Activated T-helper 17 cell treated with anti-CD3 and anti-CD28 coated beads, Interleukin-2, amount 50 U/mL, for 72 hours (primary cell): ENCODE data around the gene PATZ1. TPM values are rescaled to one million over a fixed set of nuclear protein-coding genes. Genes with fewer than 3 reads are reported as not detected.

Source experiments
- ATAC-seq: fragments of 150-1000 bp; cut with Tn5 transposase; replicated peaks from 2 replicates; pipeline ENCODE4 v1.10.0; 2021; ENCODE audit warnings: mild to moderate bottlenecking, moderate library complexity
- H3K27ac Mint-ChIP-seq: one replicate; pipeline ENCODE4 v1.8.0; 2022; ENCODE audit warnings: mixed read lengths
- H3K27me3 Mint-ChIP-seq: one replicate; pipeline ENCODE4 v1.8.0; 2022; ENCODE audit warnings: mixed read lengths
- H3K36me3 Mint-ChIP-seq: one replicate; pipeline ENCODE4 v1.8.0; 2022; ENCODE audit warnings: low read depth, mild to moderate bottlenecking, mixed read lengths
- H3K4me1 Mint-ChIP-seq: one replicate; pipeline ENCODE4 v1.8.0; 2022; ENCODE audit warnings: mixed read lengths
- H3K4me3 Mint-ChIP-seq: one replicate; pipeline ENCODE4 v1.8.0; 2022; ENCODE audit warnings: mild to moderate bottlenecking, mixed read lengths
- H3K9me3 Mint-ChIP-seq: one replicate; pipeline ENCODE4 v1.8.0; 2022; ENCODE audit warnings: mixed read lengths
- total RNA-seq, 2 donors: library from RNA; stranded (reverse); gene quantifications; one replicate each; pipeline ENCODE4 v1.2.3, GENCODE V29; 2022

PATZ1 gene
- total RNA-seq, 2 donors from 2014 or later, result 16.9 to 28.3 TPM

DNA sequence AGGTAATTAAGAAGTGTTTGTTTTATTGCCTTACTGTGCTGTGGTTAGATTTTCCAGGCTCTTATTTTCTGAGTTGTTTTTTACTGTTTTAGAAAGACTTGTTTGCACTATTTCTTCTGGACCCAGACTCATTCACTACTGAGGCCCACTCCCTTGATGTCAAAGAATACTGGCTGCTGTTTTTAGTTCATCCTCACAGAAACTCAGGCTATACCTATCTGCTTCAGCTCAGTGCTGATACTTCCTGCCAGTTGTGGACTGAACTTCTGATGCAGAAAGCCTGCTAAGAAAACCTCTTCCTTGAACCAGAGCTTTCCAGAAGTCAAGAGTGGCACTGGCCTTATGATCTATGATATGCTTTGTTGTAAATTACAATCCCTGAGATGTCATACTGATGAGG is 38.0 kb downstream of the PATZ1 start:
- Mint-ChIP-seq H3K4me3 (peak overlapping the region; percentile 86), H3K36me3 (peaks cover 7% of the 10 kb centered on the region), H3K27ac (peak overlapping the region; percentile 77), H3K4me1 (peaks cover 23% of the 10 kb centered on the region), H3K27me3 (no peaks in the 10 kb centered on the region), H3K9me3 (no peaks in the 10 kb centered on the region)
- ATAC-seq, result no peak

DNA sequence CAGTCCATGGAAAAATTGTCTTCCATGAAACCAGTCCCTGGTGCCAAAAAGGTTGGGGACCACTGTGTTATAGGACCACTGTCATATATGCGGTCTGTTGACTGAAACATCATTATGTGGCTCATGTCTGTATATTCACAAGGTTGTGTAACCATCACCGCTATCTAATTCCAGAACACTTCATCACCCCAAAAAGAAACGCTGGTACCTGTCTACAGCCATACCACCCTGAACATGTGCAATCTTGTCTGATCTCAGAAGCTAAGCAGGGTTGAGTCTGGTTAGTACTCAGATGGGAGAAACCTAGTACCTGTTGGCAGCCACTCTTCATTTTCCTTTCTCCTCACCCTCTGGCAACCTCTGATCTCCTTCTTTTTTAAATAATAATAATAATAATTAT is 41.0 kb downstream of the PATZ1 start:
- Mint-ChIP-seq H3K36me3 (peaks cover 7% of the 10 kb centered on the region), H3K4me1 (peaks cover 28% of the 10 kb centered on the region), H3K27me3 (no peaks in the 10 kb centered on the region), H3K9me3 (no peaks in the 10 kb centered on the region), H3K27ac (no peak overlapping the region), H3K4me3 (no peak overlapping the region)
- ATAC-seq, result no peak

DNA sequence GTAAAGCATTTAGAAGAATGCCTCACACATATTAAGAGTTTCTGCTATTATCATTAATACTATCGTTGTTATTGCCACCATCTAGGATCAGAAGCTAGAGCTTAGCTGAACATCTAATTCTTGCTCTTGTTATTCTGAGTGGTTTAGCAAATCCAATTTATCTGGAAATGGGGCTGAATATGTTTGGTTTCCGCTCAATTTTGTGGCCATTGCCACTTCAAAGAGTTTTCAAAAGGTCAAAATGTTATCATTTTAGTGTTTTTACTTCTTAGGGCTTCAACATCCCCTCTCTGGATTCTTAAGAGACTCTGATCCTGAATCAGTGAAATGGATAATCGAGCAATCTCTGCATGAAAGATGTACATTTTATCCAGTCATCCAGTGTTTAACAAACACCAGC is 43.6 kb downstream of the PATZ1 start:
- H3K36me3 Mint-ChIP-seq, result peaks cover 7% of the 10 kb centered on the region
- peak; percentile 26 for ATAC-seq
- peak overlapping the region; percentile 31 for H3K4me3 Mint-ChIP-seq
- H3K9me3 Mint-ChIP-seq, result no peaks in the 10 kb centered on the region
- peaks cover 20% of the 10 kb centered on the region for H3K4me1 Mint-ChIP-seq
- H3K27me3 Mint-ChIP-seq, result no peaks in the 10 kb centered on the region
- H3K27ac Mint-ChIP-seq, result no peak overlapping the region

DNA sequence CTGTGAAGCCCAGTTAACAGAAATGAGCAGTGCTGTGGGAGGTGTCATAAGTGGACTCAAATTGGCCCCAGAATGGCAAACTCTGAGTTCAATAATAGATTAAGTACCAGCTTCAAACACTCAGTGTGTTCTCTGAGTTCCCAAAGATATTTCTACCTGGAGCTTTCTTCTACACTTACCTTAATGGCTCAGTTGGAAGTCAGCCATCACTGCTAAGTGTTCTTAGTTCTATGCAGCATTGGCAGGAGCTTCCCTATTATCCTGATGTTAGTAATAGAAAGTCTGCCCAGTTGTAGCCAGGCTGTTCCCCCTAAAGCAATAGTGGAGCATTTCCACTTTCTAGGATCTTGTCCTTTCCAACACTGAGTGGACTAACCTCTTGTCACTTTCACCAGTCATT is 44.1 kb downstream of the PATZ1 start:
- ATAC-seq, result no peak
- H3K9me3 Mint-ChIP-seq, result no peaks in the 10 kb centered on the region
- peaks cover 20% of the 10 kb centered on the region for H3K4me1 Mint-ChIP-seq
- peaks cover 7% of the 10 kb centered on the region for H3K36me3 Mint-ChIP-seq
- H3K27ac Mint-ChIP-seq, result no peak overlapping the region
- no peak overlapping the region for H3K4me3 Mint-ChIP-seq
- H3K27me3 Mint-ChIP-seq, result no peaks in the 10 kb centered on the region

DNA sequence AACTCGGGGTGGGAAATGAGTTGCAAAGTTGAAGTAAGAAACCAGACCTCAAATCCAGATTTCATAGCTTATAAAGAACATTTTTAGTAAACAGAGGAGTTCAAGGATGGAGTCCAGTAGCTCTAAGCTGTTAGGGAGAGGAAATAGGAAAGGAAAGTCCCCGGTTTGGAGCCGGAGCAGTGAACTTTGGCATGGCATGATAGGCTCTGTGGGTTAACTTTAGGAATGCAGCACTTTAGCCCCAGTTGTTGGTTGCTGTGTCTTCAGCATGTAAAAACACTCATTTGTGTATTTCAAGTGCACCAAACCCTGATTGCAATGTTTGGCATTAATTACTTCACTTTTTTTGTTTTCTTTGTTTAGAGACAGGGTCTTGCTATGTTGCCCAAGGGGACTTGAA is 45.2 kb downstream of the PATZ1 start:
- H3K27me3 Mint-ChIP-seq, result no peaks in the 10 kb centered on the region
- no peak for ATAC-seq
- peak overlapping the region; percentile 5 for H3K27ac Mint-ChIP-seq
- H3K4me1 Mint-ChIP-seq, result peaks cover 25% of the 10 kb centered on the region
- H3K4me3 Mint-ChIP-seq, result no peak overlapping the region
- H3K9me3 Mint-ChIP-seq, result no peaks in the 10 kb centered on the region
- no peaks in the 10 kb centered on the region for H3K36me3 Mint-ChIP-seq

DNA sequence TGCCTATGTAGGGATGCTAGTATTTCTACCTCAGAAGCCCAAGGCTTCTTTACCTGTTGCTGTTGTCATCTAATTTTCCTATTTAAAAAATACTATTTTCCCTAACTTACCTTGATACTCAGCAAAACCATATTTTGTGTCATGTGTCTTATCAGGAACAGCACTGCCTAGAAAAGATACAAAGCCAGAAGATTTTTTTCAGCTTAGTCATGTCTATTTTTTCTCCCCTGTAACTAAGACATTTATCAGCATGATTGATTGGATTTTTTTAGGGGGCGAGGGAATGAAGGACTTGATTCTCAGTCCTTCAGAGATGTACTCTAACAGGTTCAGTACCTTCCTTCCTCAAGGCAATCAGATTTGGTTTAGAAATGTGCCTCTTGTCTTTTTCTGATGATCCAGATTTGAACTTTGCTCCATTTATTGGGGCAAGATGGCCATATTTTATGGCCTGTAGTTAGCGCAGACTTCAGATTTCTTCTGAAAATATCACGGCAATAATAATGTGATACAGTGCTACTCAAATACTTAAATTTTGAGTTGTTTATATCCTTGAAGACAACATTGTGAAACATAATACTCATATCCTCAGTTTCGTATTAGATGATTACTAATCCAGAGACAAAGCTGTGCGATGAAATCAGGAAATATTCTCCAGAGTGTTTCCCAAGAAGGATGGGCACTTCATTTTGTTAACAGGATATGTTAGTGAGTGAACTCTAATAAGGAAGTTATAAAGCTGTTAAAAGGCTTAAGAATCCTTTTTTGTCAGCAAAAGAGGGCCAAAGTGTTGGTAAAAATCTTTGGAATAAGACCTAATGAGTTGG is 50.1 kb downstream of the PATZ1 start:
- Mint-ChIP-seq H3K9me3 (no peaks in the 10 kb centered on the region), H3K27ac (peak overlapping the region; percentile 95), H3K4me1 (peaks cover 39% of the 10 kb centered on the region), H3K4me3 (peak overlapping the region; percentile 90), H3K27me3 (no peaks in the 10 kb centered on the region), H3K36me3 (peaks cover 11% of the 10 kb centered on the region)
- ATAC-seq, result peak; percentile 43

DNA sequence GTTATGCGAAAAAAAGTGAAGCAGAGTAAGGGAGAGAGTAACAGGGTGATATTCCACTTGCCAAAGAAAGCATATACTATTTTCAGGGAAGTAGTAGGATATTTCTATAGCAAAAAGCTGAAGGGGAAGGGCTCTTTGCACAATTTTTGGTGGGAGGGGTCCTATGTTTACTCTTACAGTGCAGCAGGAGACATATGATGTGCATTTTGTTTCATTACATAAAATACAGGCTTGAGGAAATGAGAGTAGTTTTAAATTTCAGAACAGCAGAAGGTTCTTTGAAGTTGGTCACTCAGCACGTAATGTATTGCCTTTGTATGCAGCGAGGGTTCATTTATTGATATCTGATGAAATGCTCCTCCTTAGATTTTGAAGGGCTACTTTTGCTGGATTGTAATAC is 50.8 kb downstream of the PATZ1 start:
- H3K9me3 Mint-ChIP-seq, result no peaks in the 10 kb centered on the region
- peaks cover 35% of the 10 kb centered on the region for H3K4me1 Mint-ChIP-seq
- peak overlapping the region; percentile 95 for H3K27ac Mint-ChIP-seq
- peaks cover 17% of the 10 kb centered on the region for H3K36me3 Mint-ChIP-seq
- peak overlapping the region; percentile 90 for H3K4me3 Mint-ChIP-seq
- no peaks in the 10 kb centered on the region for H3K27me3 Mint-ChIP-seq
- ATAC-seq, result no peak

DNA sequence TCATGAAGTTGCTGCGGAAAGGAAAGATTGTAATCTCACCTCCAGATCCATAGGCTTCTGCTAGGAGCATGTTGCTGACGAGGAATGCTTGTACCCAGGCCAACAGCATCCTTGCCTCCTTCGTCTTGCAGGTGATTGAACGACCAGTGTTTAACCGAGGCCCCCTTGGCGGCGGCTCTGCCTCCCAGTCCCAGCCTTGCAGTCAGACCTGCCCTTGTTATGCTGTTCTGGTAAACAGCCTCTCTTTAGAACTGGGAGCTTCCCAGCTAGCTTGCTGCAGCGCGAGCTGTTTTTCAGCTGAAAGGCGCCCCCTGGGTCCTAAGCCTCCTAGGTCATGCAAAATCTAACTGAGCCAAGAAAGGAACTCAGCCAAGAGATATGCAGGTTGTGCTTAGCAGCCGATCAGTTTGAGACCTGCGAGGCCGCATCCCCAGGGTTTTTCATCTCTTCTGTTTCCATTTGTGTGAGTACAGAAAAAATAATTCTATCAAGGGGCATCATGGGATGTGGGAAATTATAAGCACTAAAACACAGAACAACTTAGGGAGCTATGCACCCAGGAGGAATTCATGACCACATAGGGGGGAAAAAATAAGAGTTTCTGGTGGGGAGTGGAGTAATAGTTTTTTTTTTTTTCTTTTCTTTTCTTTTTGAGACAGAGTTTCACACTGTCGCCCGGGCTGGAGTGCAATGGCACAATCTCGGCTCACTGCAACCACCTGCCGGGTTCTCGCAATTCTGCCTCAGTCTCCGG is 53.7 kb downstream of the PATZ1 start, which contains the start of gene PIK3IP1:
PIK3IP1 (minus strand) TSS at position 253 of the 754 bp plus-strand sequence; CDS start at position 109, 144 bp downstream.
- Mint-ChIP-seq H3K36me3 (peaks cover 45% of the 10 kb centered on the region), H3K4me1 (peaks cover 41% of the 10 kb centered on the region), H3K27ac (peak within 1 kb of the TSS; percentile 87), H3K9me3 (no peaks in the 10 kb centered on the region), H3K27me3 (no peaks in the 10 kb centered on the region), H3K4me3 (peak within 1 kb of the TSS; percentile 96)
- peak; percentile 50 for ATAC-seq

DNA sequence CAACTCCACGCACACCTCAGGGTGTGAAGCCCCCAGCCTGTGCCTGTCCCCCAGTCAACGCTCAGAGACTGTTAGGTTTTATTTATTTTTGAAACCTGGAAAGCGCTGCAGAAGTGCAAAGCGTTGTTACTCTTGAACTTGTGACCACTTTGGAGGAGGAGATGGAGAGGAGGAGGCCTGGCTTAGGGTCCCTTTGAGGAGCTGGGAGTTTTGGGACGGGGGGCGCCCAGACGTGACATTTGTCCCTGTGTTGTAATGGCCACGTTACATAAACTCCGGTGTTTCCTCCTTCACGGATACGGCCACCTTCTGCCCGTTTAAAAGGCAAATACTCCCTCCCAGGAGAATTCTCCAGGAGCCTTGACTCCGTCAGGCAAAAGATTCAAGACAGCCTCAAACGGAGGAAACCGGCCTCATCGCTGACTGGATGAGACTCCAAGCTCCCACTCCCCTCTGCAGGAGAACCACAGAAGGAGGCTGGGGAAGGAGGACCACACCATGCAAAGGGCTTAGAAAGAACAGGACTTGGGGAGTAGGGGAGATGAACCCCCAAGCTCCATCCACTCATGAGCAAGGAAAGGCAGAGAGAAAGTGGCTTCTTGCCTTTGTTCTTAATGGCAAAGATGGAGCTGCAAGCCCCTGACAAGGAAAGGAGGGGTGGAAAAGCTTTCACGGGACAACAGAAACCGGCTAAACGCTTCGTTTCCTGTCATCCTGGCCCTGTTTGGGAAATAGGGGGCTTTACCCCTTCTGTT is 54.5 kb downstream of the PATZ1 start:
- Mint-ChIP-seq H3K9me3 (no peaks in the 10 kb centered on the region), H3K4me3 (peak overlapping the region; percentile 96), H3K4me1 (peaks cover 38% of the 10 kb centered on the region), H3K36me3 (peaks cover 52% of the 10 kb centered on the region), H3K27ac (peak overlapping the region; percentile 87), H3K27me3 (no peaks in the 10 kb centered on the region)
- no peak for ATAC-seq

DNA sequence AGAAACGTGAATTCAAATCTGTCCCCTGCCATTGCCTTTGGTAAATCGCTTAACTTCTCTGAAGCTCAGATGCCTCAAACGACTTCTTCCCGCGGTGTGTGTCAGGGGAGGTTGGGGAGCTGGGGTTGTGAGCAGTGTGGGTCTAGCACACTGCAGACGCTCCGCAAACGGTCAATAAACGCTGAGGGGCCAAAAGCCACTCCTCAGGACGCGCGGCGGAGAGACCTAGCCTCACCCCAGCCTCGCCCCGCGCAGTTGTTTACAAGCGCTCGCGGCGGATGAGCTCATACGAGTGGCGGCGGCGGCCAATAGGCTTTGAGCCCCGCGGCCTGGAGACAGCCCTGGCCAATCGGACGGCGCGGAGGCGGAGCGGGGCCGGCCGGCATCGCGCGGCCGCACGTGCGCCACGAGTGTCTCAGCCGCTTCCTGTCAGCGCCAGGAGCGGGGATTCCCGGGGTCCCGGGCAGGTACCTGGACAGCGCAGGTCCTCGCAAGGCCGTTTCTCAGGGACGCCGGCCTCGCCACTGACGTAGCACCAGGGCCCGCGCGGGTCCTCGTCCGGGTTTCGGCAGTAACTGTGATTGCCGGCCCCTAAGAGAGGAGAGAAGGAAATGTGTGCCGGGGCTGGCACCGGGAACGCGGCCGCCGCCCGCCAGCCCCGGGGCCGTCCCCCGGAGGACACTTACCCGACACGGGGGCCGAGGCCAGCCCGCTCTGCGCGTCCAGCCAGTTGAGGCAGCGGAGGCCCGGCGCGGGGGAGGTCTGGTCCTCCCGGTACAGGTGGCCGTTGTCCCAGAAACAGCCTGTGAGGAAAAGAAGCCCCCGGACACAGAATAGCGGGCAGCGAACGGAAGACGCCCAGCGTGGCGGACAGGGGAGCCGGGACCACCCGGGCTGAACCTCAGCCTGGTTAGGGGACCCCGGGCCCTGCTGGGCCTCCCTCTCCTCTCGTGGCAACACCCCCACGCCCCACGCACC is 55.4 kb downstream of the PATZ1 start:
- Mint-ChIP-seq H3K27ac (peak overlapping the region; percentile 98), H3K4me1 (peaks cover 37% of the 10 kb centered on the region), H3K36me3 (peaks cover 60% of the 10 kb centered on the region), H3K27me3 (no peaks in the 10 kb centered on the region), H3K9me3 (no peaks in the 10 kb centered on the region), H3K4me3 (peak overlapping the region; percentile 96)
- ATAC-seq, result peak; percentile 82

DNA sequence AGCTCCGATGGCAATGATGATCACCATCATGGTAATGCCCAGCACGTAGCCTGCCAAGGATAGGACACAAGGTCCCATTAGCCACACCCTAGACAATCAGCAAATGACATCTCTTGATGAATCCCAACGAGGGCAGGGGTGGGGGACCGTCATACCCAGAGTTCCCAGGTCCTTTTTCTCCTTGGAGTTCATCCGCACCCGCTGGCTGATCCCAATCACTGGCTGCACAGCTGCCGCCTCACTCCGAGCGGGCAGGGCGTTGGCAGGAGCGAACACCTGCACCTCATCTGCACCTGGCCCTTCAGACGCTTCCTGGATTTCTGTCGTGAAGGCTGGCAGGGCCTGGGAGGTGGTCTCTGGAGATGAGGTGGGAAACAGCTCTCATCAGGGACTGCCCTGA is 56.8 kb downstream of the PATZ1 start:
- H3K9me3 Mint-ChIP-seq, result no peaks in the 10 kb centered on the region
- peak overlapping the region; percentile 98 for H3K27ac Mint-ChIP-seq
- ATAC-seq, result no peak
- peak overlapping the region; percentile 96 for H3K4me3 Mint-ChIP-seq
- peaks cover 38% of the 10 kb centered on the region for H3K4me1 Mint-ChIP-seq
- peaks cover 71% of the 10 kb centered on the region for H3K36me3 Mint-ChIP-seq
- no peaks in the 10 kb centered on the region for H3K27me3 Mint-ChIP-seq

DNA sequence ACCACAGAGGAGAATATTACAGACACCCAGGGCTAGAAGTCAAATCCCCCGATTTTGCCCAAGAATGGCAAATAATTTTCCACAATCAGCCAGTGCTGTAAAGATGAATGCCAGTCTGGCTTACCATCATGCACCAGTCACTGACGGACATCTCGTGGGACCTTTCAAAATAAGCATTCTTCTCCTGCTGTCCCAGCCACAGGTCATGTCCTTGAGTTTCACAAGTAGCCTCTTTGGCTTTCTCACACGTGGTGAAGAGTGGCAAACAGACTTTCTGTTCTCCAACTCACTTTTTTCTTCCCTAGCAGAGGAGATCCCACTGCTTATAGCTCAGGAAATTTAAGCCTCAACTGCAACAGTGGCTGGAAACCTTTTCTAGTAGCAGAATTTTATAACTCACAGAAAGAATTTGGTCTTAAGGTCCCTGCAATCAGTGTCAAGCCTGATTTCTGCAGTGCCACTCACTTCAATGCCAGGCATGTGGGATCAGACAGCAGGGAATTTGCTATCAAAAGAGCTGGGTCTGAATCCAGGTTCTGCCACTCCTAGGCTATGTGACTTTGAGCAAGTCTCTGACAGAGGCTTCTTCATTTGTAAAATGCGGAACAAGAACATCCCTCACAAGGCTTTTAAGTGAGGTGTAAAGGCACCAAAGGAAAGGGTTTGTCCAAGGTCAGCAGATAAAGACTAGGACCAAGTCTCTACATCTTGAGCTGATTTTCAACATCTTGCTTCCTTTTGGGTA is 57.5 kb downstream of the PATZ1 start:
- Mint-ChIP-seq H3K4me1 (peaks cover 40% of the 10 kb centered on the region), H3K9me3 (no peaks in the 10 kb centered on the region), H3K36me3 (peaks cover 77% of the 10 kb centered on the region), H3K27ac (peak overlapping the region; percentile 98), H3K4me3 (peak overlapping the region; percentile 96), H3K27me3 (no peaks in the 10 kb centered on the region)
- ATAC-seq, result no peak
